Cardiac muscle cell (in vitro differentiated cells and primary cell): ENCODE data around the gene PACS2. TPM values are rescaled to one million over a fixed set of nuclear protein-coding genes. Genes with fewer than 3 reads are reported as not detected.
"Not testable (repeated sequence)": the region's sequence is repeated elsewhere in the genome, so short reads cannot be mapped to it uniquely, and the experiment has no call there.

Experiments used
- DNase-seq, 2 donors: peaks; one replicate each; pipeline versions ENCODE4 v3.0.0 to v3.0.0-alpha.2; 2010 to 2017; ENCODE audit warnings: low read depth in 1 of 2, low spot score in 1 of 2
- H3K27ac ChIP-seq: fragments of 200-600 bp; sonication (generic); 2 replicates; pipeline ENCODE4 v1.5.1; 2016
- H3K27me3 ChIP-seq: fragments of 200-600 bp; sonication (generic); 2 replicates; pipeline ENCODE4 v1.6.0; 2016; ENCODE audit warnings: control low read depth
- H3K36me3 ChIP-seq: fragments of 200-600 bp; sonication (generic); 2 replicates; pipeline ENCODE4 v1.5.1; 2016; ENCODE audit warnings: control low read depth
- H3K4me1 ChIP-seq: fragments of 200-600 bp; sonication (generic); 2 replicates; pipeline ENCODE4 v1.8.1; 2017; ENCODE audit warnings: low read depth, mild to moderate bottlenecking, mixed run types
- H3K4me3 ChIP-seq: fragments of 200-600 bp; sonication (generic); 2 replicates; pipeline ENCODE4 v1.5.1; 2016; ENCODE audit warnings: mild to moderate bottlenecking
- H3K9me3 ChIP-seq: fragments of 200-600 bp; sonication (generic); 2 replicates; pipeline ENCODE4 v1.5.1; 2017; ENCODE audit warnings: low read depth, mild to moderate bottlenecking, control low read depth
- CTCF ChIP-seq: IDR thresholded peaks from 2 replicates; pipeline ENCODE4 v1.5.1; 2012; ENCODE audit warnings: low read depth, mild to moderate bottlenecking, low read length
- polyA plus RNA-seq: library from polyadenylated mRNA; unstranded; fragments of >200 nt; fragmentation: Nextera tagmentation; extraction: Ambion mirVana; gene quantifications from 2 replicates; pipeline ENCODE4 v1.2.1, GENCODE V29; 2016
- total RNA-seq: library from RNA; depleted of rRNA; stranded (reverse); fragments of >200 nt; gene quantifications from 2 replicates; pipeline ENCODE4 v1.2.3, GENCODE V29; 2016

Gene PACS2
- total and polyA plus RNA-seq, 2 experiments from 2014 or later: 66.1 to 144 TPM

- no peak for TF ChIP-seq CTCF
- Histone ChIP-seq H3K27me3 (no peaks in the 10 kb centered on the region), H3K4me1 (peaks cover 55% of the 10 kb centered on the region), H3K27ac (peak overlapping the region; percentile 74), H3K4me3 (no peak overlapping the region), H3K9me3 (no peaks in the 10 kb centered on the region), H3K36me3 (no peaks in the 10 kb centered on the region)
- no peak for DNase-seq
These were observed 11.4 kb downstream of the PACS2 start for GRCh38 chr14:105325716-105326567.

GRCh38 chr14:105326568-105326867 is 12.0 kb downstream of the PACS2 start:
- H3K4me3 ChIP-seq: no peak overlapping the region

GRCh38 chr14:105326891-105327694 is 12.5 kb downstream of the PACS2 start:
- no peak for DNase-seq
- Histone ChIP-seq H3K36me3 (no peaks in the 10 kb centered on the region), H3K9me3 (no peaks in the 10 kb centered on the region), H3K4me3 (no peak overlapping the region), H3K4me1 (peaks cover 55% of the 10 kb centered on the region), H3K27me3 (no peaks in the 10 kb centered on the region), H3K27ac (peak overlapping the region; percentile 16)
- no peak for TF ChIP-seq CTCF

More at GRCh38 chr14:105326568-105326867, 12.0 kb downstream of the PACS2 start:
- DNase-seq: no peak
- peaks cover 55% of the 10 kb centered on the region for H3K4me1 ChIP-seq
- H3K27ac ChIP-seq: peak overlapping the region; percentile 16
- no peaks in the 10 kb centered on the region for H3K27me3 ChIP-seq
- H3K9me3 ChIP-seq: no peaks in the 10 kb centered on the region
- H3K36me3 ChIP-seq: no peaks in the 10 kb centered on the region
- TF ChIP-seq CTCF: no peak

- H3K4me3 ChIP-seq, H3K27me3 ChIP-seq, H3K9me3 ChIP-seq, H3K36me3 ChIP-seq, DNase-seq, H3K27ac ChIP-seq: not testable (repeated sequence)
- H3K4me1 ChIP-seq: peaks cover 53% of the 10 kb centered on the region
These were observed 13.1 kb downstream of the PACS2 start for GRCh38 chr14:105327695-105328045.

GRCh38 chr14:105328070-105328677 is 13.6 kb downstream of the PACS2 start:
- Histone ChIP-seq H3K27me3 (no peaks in the 10 kb centered on the region), H3K36me3 (no peaks in the 10 kb centered on the region), H3K9me3 (no peaks in the 10 kb centered on the region), H3K4me3 (no peak overlapping the region), H3K4me1 (peaks cover 48% of the 10 kb centered on the region), H3K27ac (no peak overlapping the region)
- DNase-seq: no peak
- TF ChIP-seq CTCF: no peak
